ENCODE measurements around the gene BCR.

BCR gene

DNA sequence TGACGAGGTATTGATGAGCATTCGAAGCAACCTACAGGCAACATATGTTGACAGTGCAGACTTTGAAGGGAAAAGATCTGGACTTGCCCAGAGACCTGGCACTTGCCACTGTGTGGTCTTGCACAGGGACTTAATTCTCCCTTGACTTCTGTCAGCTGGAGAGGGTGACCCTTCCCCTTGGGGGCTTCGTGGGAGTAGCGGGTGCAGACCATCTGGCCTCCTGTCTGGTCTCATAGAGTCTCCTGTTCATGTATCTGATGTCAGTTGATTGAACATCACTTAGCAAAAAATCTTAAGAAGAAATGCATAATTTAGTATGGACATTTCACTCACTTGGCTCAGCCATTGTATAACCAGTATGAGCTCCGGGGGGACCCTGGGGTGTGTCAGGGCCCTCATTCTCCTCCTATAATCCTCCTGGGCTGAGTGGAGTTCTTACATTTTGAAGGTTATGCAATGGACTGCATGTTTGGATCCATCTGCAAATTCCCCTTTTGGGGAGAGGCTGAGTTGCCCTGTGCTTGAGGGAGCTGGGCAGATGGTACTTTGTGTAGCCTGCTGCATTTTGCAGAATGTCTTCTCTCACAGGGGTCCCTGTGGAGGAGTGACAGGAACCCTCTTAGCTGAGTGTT is 13.0 kb downstream of the BCR start:
- Histone ChIP-seq H3K79me2 (ENCODE audit: insufficient read depth, low read length) (no peaks in the 10 kb centered on the region), H3K9me3 (ENCODE audit: insufficient read depth, low read length) (no peaks in the 10 kb centered on the region), H3K9me2 (replicated peaks; ENCODE audit: insufficient read depth, low read length) (no peaks in the 10 kb centered on the region), H3K27me3 (ENCODE audit: low read length) (no peaks in the 10 kb centered on the region), H3K27ac (ENCODE audit: low read depth, low read length) (no peak overlapping the region), H4K20me1 (ENCODE audit: low read depth, low read length) (no peaks in the 10 kb centered on the region), H3K4me2 (ENCODE audit: low read depth, low read length, poor library complexity, severe bottlenecking) (no peak overlapping the region), H3K9ac (ENCODE audit: low read length) (no peak overlapping the region), H3F3A (ENCODE audit: insufficient read depth) (no peaks in the 10 kb centered on the region), H2AFZ (ENCODE audit: low read depth, low read length, severe bottlenecking) (no peak overlapping the region), H3K36me3 (ENCODE audit: low read length) (no peaks in the 10 kb centered on the region), H3K4me3 (ENCODE audit: insufficient read depth, low read length, poor library complexity, severe bottlenecking) (no peak overlapping the region)
- TF ChIP-seq, protein P1, sequence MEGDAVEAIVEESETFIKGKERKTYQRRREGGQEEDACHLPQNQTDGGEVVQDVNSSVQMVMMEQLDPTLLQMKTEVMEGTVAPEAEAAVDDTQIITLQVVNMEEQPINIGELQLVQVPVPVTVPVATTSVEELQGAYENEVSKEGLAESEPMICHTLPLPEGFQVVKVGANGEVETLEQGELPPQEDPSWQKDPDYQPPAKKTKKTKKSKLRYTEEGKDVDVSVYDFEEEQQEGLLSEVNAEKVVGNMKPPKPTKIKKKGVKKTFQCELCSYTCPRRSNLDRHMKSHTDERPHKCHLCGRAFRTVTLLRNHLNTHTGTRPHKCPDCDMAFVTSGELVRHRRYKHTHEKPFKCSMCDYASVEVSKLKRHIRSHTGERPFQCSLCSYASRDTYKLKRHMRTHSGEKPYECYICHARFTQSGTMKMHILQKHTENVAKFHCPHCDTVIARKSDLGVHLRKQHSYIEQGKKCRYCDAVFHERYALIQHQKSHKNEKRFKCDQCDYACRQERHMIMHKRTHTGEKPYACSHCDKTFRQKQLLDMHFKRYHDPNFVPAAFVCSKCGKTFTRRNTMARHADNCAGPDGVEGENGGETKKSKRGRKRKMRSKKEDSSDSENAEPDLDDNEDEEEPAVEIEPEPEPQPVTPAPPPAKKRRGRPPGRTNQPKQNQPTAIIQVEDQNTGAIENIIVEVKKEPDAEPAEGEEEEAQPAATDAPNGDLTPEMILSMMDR (IDR thresholded peaks at IDR 0.05; ENCODE audit: insufficient read depth, low read length, poor library complexity, severe bottlenecking): no peak
- no peak for TF ChIP-seq EZH2phosphoT487 (conservative IDR thresholded peaks at IDR 0.05; ENCODE audit: low read length)

DNA sequence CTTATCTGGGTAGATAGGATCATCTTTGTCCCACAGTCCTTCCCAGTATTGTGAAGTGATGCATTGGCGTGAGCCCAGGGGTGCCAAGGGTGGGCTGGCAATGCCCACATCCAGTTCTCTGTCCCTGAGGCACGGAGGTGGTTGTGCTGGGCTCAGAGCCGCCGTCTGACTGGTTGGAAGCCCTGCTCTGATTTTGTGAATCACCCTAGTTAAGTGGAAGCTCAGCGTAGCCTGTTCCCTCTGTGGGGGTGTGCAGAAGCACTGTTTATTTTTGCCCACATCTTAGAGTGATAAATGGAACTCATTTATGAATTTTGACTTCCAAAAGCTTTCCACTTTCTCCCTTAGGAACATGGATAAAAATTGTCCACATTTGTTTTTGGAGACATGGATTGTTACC is 13.6 kb downstream of the BCR start:
- H3K27me3 ChIP-seq (ENCODE audit: low read length): no peaks in the 10 kb centered on the region
- no peaks in the 10 kb centered on the region for H3K9me3 ChIP-seq (ENCODE audit: insufficient read depth, low read length)
- no peak for TF ChIP-seq EZH2phosphoT487 (conservative IDR thresholded peaks at IDR 0.05; ENCODE audit: low read length)
- TF ChIP-seq, protein P1 (IDR thresholded peaks at IDR 0.05; ENCODE audit: insufficient read depth, low read length, poor library complexity, severe bottlenecking): no peak
- no peaks in the 10 kb centered on the region for H3K9me2 ChIP-seq (replicated peaks; ENCODE audit: insufficient read depth, low read length)
- no peak overlapping the region for H3K4me3 ChIP-seq (ENCODE audit: insufficient read depth, low read length, poor library complexity, severe bottlenecking)
- H4K20me1 ChIP-seq (ENCODE audit: low read depth, low read length): no peaks in the 10 kb centered on the region
- H2AFZ ChIP-seq (ENCODE audit: low read depth, low read length, severe bottlenecking): no peak overlapping the region
- no peaks in the 10 kb centered on the region for H3K36me3 ChIP-seq (ENCODE audit: low read length)
- H3K79me2 ChIP-seq (ENCODE audit: insufficient read depth, low read length): no peaks in the 10 kb centered on the region
- H3K27ac ChIP-seq (ENCODE audit: low read depth, low read length): no peak overlapping the region
- no peak overlapping the region for H3K9ac ChIP-seq (ENCODE audit: low read length)
- no peak overlapping the region for H3K4me2 ChIP-seq (ENCODE audit: low read depth, low read length, poor library complexity, severe bottlenecking)
- no peaks in the 10 kb centered on the region for H3F3A ChIP-seq (ENCODE audit: insufficient read depth)

DNA sequence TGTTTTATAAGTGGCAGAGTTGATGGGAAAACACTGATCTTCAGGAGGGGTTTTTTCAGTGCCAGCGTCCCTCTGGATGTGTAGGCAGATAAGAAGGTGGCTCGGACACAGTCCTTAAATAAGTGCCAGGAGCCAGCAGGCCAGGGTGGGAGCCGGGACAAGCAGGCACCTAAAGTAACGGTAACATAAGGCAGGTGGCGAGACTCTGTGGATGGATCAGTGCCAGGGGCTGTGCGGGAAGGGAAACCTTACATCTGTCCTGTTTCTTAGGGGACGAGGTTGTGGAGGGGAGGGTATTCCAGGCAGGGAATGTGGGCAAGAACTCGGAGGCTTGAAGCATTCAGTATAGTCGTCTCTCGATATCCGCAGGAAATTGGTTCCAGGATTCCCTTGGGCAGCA is 15.9 kb downstream of the BCR start:
- H3K27ac ChIP-seq (ENCODE audit: low read depth, low read length): no peak overlapping the region
- H3K4me3 ChIP-seq (ENCODE audit: insufficient read depth, low read length, poor library complexity, severe bottlenecking): no peak overlapping the region
- H3K9me2 ChIP-seq (replicated peaks; ENCODE audit: insufficient read depth, low read length): no peaks in the 10 kb centered on the region
- H3K4me2 ChIP-seq (ENCODE audit: low read depth, low read length, poor library complexity, severe bottlenecking): no peak overlapping the region
- TF ChIP-seq EZH2phosphoT487 (conservative IDR thresholded peaks at IDR 0.05; ENCODE audit: low read length): no peak
- TF ChIP-seq, protein P1 (IDR thresholded peaks at IDR 0.05; ENCODE audit: insufficient read depth, low read length, poor library complexity, severe bottlenecking): no peak
- H3K9me3 ChIP-seq (ENCODE audit: insufficient read depth, low read length): no peaks in the 10 kb centered on the region
- H2AFZ ChIP-seq (ENCODE audit: low read depth, low read length, severe bottlenecking): no peak overlapping the region
- no peaks in the 10 kb centered on the region for H3K79me2 ChIP-seq (ENCODE audit: insufficient read depth, low read length)
- H3K36me3 ChIP-seq (ENCODE audit: low read length): no peaks in the 10 kb centered on the region
- H3F3A ChIP-seq (ENCODE audit: insufficient read depth): no peaks in the 10 kb centered on the region
- H3K9ac ChIP-seq (ENCODE audit: low read length): no peak overlapping the region
- H3K27me3 ChIP-seq (ENCODE audit: low read length): no peaks in the 10 kb centered on the region
- no peaks in the 10 kb centered on the region for H4K20me1 ChIP-seq (ENCODE audit: low read depth, low read length)
